K562 (cell line): ENCODE data around the gene ACSF2. TPM values are rescaled to one million over a fixed set of nuclear protein-coding genes. Genes with fewer than 3 reads are reported as not detected.

ENCODE experiments used
- ATAC-seq: fragments of 200-7000 bp; cut with Tn5 transposase; 3 replicates; pipeline ENCODE4 v1.9.1; 2020; ENCODE audit warnings: moderate library complexity
- BruUV-seq: library from RNA; stranded (reverse); fragments of 400-500 nt; replicated peaks from 2 replicates; lab custom pipeline; 2021; lab: Mats Ljungman, UMichigan
- CTCF ChIA-PET: fragments of 300-600 bp; formaldehyde crosslinking; extraction: SDS; loops from one replicate; lab custom pipeline; 2021; ENCODE audit warnings: low intra/inter-chr PET ratio; lab: Yijun Ruan, JAX
- POLR2A ChIA-PET: fragments of 300-600, 350-650 bp; sonication (Branson Sonifier 250); formaldehyde crosslinking; extraction: SDS; loops from one replicate; lab custom pipeline; 2021; ENCODE audit warnings: antibody characterized with exemption, inconsistent platforms; lab: Yijun Ruan, JAX
- DNase-seq, 4 experiments: peaks; one replicate each; pipeline versions ENCODE4 v3.0.0 to v3.0.0-alpha.2; 2011 to 2018; ENCODE audit warnings: low spot score in 3 of 4, mixed read lengths in 3 of 4; ENCODE audit errors: extremely low read depth in 1 of 4
- FAIRE-seq: peaks from 2 replicates; lab custom pipeline; 2011; peaks lifted over from hg19 to GRCh38; lab: Jason Lieb, UNC
- H2AFZ ChIP-seq: 2 replicates; pipeline ENCODE4 v1.6.0; 2011; ENCODE audit warnings: low read depth, low read length, control low read depth, inconsistent platforms
- H3K27ac ChIP-seq: fragments of 200-600 bp; 3 replicates; pipeline ENCODE4 v1.8.0; 2011; ENCODE audit warnings: low read depth, mild to moderate bottlenecking, control low read depth, inconsistent platforms, low read length, moderate library complexity, mixed read lengths; ENCODE audit errors: extremely low read depth
- H3K27me3 ChIP-seq, 2 experiments: fragments of 300-600 bp in 1 of 2; 2 replicates in 1 of 2; 3 replicates in 1 of 2; pipeline versions ENCODE4 v1.6.0 to v1.8.0; 2011; ENCODE audit warnings: inconsistent platforms in 2 of 2, low read length in 2 of 2, mild to moderate bottlenecking in 1 of 2, mixed read lengths in 1 of 2, moderate library complexity in 1 of 2; ENCODE audit not compliant: control insufficient read depth in 2 of 2, insufficient read depth in 2 of 2
- H3K36me3 ChIP-seq: fragments of 300-600 bp; 3 replicates; pipeline ENCODE4 v1.8.0; 2011; ENCODE audit warnings: mild to moderate bottlenecking, low read length, inconsistent platforms; ENCODE audit not compliant: control insufficient read depth, insufficient read depth
- H3K4me1 ChIP-seq, 2 experiments: fragments of 200-600 bp in 1 of 2; replicated peaks in 1 of 2; 2 replicates in 1 of 2; 3 replicates in 1 of 2; pipeline versions ENCODE4 v1.5.1 to v1.8.0; 2011; ENCODE audit warnings: inconsistent platforms in 2 of 2, low read length in 2 of 2, mild to moderate bottlenecking in 1 of 2, mixed read lengths in 1 of 2, moderate library complexity in 1 of 2; ENCODE audit not compliant: control insufficient read depth in 2 of 2, insufficient read depth in 2 of 2
- H3K4me2 ChIP-seq: 2 replicates; pipeline ENCODE4 v1.6.1; 2011; ENCODE audit warnings: low read length, control low read depth, inconsistent platforms, mixed read lengths; ENCODE audit not compliant: insufficient read depth
- H3K4me3 ChIP-seq: fragments of 200-600 bp; sonication (generic), shearing (Covaris generic); 2 replicates; pipeline ENCODE4 v1.5.1; 2016; ENCODE audit warnings: control low read depth, inconsistent platforms
- H3K79me2 ChIP-seq: fragments of 200-600 bp; 3 replicates; pipeline ENCODE4 v1.8.0; 2011; ENCODE audit warnings: low read length, inconsistent platforms; ENCODE audit not compliant: control insufficient read depth, insufficient read depth
- H3K9ac ChIP-seq, 2 experiments: 2 replicates each; pipeline versions ENCODE4 v1.6.0 to v1.6.1; 2011; ENCODE audit warnings: low read depth in 2 of 2, low read length in 2 of 2, control low read depth in 1 of 2, inconsistent platforms in 1 of 2, mild to moderate bottlenecking in 1 of 2, mixed read lengths in 1 of 2; ENCODE audit not compliant: insufficient read depth in 1 of 2
- H3K9me1 ChIP-seq: one replicate; pipeline ENCODE4 v1.6.0; 2011; ENCODE audit warnings: inconsistent platforms, mild to moderate bottlenecking, low read length, moderate library complexity; ENCODE audit not compliant: control insufficient read depth, insufficient read depth
- H3K9me3 ChIP-seq: replicated peaks from 2 replicates; pipeline ENCODE4 v1.5.1; 2011; ENCODE audit warnings: low read depth, low read length, inconsistent platforms; ENCODE audit not compliant: control insufficient read depth, insufficient read depth
- H4K20me1 ChIP-seq: replicated peaks from 2 replicates; pipeline ENCODE4 v1.6.1; 2011; ENCODE audit warnings: low read length, inconsistent platforms, mixed read lengths; ENCODE audit not compliant: control insufficient read depth, insufficient read depth
- BCL6 ChIP-seq: fragments of 250-450 bp; sonication (Bioruptor Pico); IDR thresholded peaks from 2 replicates; pipeline ENCODE4 v1.4.0; 2020
- CHD1 ChIP-seq: fragments of 200-600 bp; sonication (generic); IDR thresholded peaks from one replicate; pipeline ENCODE4 v1.6.1; 2012; ENCODE audit warnings: mild to moderate bottlenecking, moderate library complexity, low read length, inconsistent platforms
- FIP1L1 ChIP-seq: fragments of 200-400 bp; formaldehyde crosslinking; IDR thresholded peaks from 2 replicates; pipeline ENCODE4 v1.6.1; 2018; ENCODE audit warnings: mild to moderate bottlenecking, low read depth, low read length; ENCODE audit not compliant: poor library complexity, severe bottlenecking
- FOS ChIP-seq: IDR thresholded peaks from 3 replicates; pipeline ENCODE4 v1.6.1; 2011; ENCODE audit not compliant: insufficient read length; ENCODE audit errors: extremely low read depth
- ILK ChIP-seq: fragments of 450-650 bp; IDR thresholded peaks from 2 replicates; pipeline ENCODE4 v1.6.1; 2016; ENCODE audit warnings: missing genetic modification characterization, low read depth, mild to moderate bottlenecking, missing compliant biosample characterization, moderate library complexity, borderline replicate concordance
- KAT7 ChIP-seq: sonication (generic); formaldehyde crosslinking; IDR thresholded peaks from 2 replicates; pipeline ENCODE4 v1.8.0; 2022; ENCODE audit warnings: missing genetic modification reagents, mild to moderate bottlenecking, borderline replicate concordance
- TAF1 ChIP-seq: IDR thresholded peaks from 2 replicates; pipeline ENCODE4 v1.6.1; 2011; ENCODE audit warnings: mild to moderate bottlenecking, low read length, moderate library complexity; ENCODE audit not compliant: insufficient read depth, control insufficient read depth, severe bottlenecking; ENCODE audit errors: extremely low read depth
- TBP ChIP-seq: optimal IDR thresholded peaks from 2 replicates; pipeline ENCODE3; 2011; ENCODE audit warnings: low read depth, low read length, improper control_type of control experiment
- ZNF212 ChIP-seq: fragments of 450-650 bp; formaldehyde crosslinking; IDR thresholded peaks from 2 replicates; pipeline ENCODE4 v1.4.0; 2020; ENCODE audit warnings: mild to moderate bottlenecking
- ZNF24 ChIP-seq: fragments of 450-650 bp; IDR thresholded peaks from 2 replicates; pipeline ENCODE4 v1.6.1; 2016
- WGBS: fragments of 100-300 bp; shearing (Covaris generic); methylation state at CpG from one replicate; pipeline ENCODE4 v1.1.6; 2016; ENCODE audit warnings: low coverage, mixed read lengths; ENCODE audit not compliant: insufficient coverage; ENCODE audit errors: missing lambda C conversion rate; 5-methylcytosine and 5-hydroxymethylcytosine counted together
- in situ Hi-C: fragments of 300-500 bp; cut with MboI; formaldehyde crosslinking; loops from 4 replicates; pipeline ENCODE4 v1.15.0; 2018; ENCODE audit warnings: inconsistent platforms, mixed read lengths
- intact Hi-C: fragments of 100-400 bp; cut with micrococcal nuclease; formaldehyde crosslinking; loops from 2 replicates; pipeline ENCODE4 v1.14.2; 2022
- polyA plus RNA-seq, 8 experiments: library from polyadenylated mRNA; depleted of rRNA in 4 of 8; stranded (reverse) in 5 of 8; unstranded in 3 of 8; fragments of >200 nt; fragmentation: Nextera tagmentation in 2 of 8; fragmentation: Illumina TruSeq in 1 of 8; extraction: Ambion mirVana in 2 of 8; extraction: Trizol in 1 of 8; gene quantifications; 2 replicates each; pipeline versions ENCODE4 v1.2.1 to v1.2.3, GENCODE V29; 2011 to 2014; ENCODE audit warnings: inconsistent platforms in 1 of 8, missing spikeins in 1 of 8
- total RNA-seq, 7 experiments: library from RNA; depleted of rRNA in 6 of 7; stranded (reverse); fragments of >200 nt in 6 of 7; fragmentation: Illumina TruSeq in 2 of 7; extraction: Trizol in 2 of 7; gene quantifications; 2 replicates each; pipeline versions ENCODE4 v1.2.1 to v1.2.3, GENCODE V29; 2011 to 2021; ENCODE audit warnings: low replicate concordance in 1 of 7
- TF ChIP-seq, protein P1 (sequence below), 2 experiments: fragments of 450-650 bp; conservative IDR thresholded peaks; 2 replicates each; pipeline ENCODE4 v1.6.1; 2017; ENCODE audit warnings: mild to moderate bottlenecking in 2 of 2, moderate library complexity in 2 of 2
- TF ChIP-seq, protein P2 (sequence below), 2 experiments: fragments of 450-650 bp; IDR thresholded peaks; 2 replicates each; pipeline ENCODE4 v1.6.1; 2016

The ACSF2 gene
- total and polyA plus RNA-seq, 9 of the 15 experiments (the other 6 are each of a cell fraction or from before 2014, with no cell fraction given) = 0.89 to 6.1 (median 3.5) TPM

DNA sequence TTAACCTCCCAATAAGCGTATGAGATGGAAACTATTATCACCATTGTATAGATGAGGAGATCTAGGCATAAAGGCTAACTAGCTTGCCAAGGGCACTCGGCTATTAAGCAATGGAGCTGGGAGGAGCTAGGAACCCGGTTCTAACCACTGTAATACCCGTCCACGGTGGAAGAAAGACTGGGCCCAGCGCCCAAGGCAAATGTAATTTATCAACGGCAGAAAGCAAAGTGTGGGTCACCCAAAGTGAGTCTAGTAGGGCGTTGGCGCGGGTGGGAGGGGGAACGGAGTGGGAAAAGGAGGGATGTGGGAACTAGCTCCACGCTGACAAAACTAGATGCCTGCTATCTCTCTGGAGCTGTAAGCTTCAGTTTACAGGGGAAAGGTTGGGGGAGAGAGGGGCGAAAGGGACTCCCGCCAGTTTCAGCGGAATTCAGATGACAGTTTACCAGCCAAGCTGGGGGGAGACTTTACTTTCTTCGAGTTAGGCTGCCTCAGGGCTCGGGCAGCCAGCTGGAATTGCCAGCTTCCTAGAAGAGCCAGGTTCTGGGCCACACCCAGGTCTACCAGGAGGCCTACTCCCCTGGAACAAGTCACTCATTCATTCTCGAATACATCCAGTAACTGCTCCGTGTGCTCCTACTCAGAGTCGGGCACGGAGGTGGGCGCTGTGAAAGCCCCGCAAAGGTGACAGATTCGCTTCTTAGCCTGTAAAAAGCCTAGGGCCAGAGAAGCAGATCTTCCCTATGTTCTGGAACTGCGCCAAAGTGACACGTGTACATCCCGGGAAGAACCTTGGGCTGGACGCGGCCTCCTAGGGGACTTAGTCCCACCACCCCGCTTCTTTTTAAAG is 29.5 kb upstream of the ACSF2 start:
- ChIA-PET CTCF (interaction anchor here (2.5 kb wide), 1 partner anchor 82 kb away, joined by 9 read pairs; the partner anchor contains the start of gene RSAD1), POLR2A (interaction anchor here (0.5 to 6.4 kb wide), 9 partner anchors 10 to 290 kb away, joined by 3 to 129 read pairs (median 5); no protein-coding TSS in a partner anchor)
- Histone ChIP-seq H3K9me3 (no peaks in the 10 kb centered on the region), H3K9me1 (no peaks in the 10 kb centered on the region), H3K36me3 (peaks cover 49% of the 10 kb centered on the region), H3K4me2 (peak overlapping the region; percentile 93), H3K4me1 (peaks cover 16 to 29% of the 10 kb centered on the region in 2 experiments; a peak in 4 of 5 replicates), H3K4me3 (peak overlapping the region; percentile 87), H3K79me2 (peaks cover 55% of the 10 kb centered on the region), H2AFZ (no peak overlapping the region; the same call in 1 of the 2 replicates), H3K27ac (peak overlapping the region; percentile 93), H3K27me3 (no peaks in the 10 kb centered on the region), H3K9ac (peak overlapping the region; percentile 98 to 99), H4K20me1 (0 out of 2 replicates have a peak, but pooled peaks cover 16% of the 10 kb centered on the region)
- in situ Hi-C loops (no loop called here), intact Hi-C loops (loop anchor here (2.0 kb wide), 2 partner anchors 30 to 82 kb away; partner anchors contain the start of genes ACSF2 and RSAD1)
- 1% methylated on average over 28 of the region's 30 CpGs for WGBS
- ATAC-seq = peak; percentile 63
- BruUV-seq = no TSS peak
- peak; percentile 22 to 63 (median 46) for DNase-seq
- FAIRE-seq = peak; percentile 35
- TF ChIP-seq ZNF212 (CRISPR knock-in tag) (no peak), FIP1L1 (no peak), TBP (peak; percentile 17), ZNF24 (no peak), BCL6 (CRISPR knock-in tag) (no peak), FOS (no peak), TAF1 (peak; percentile 14), CHD1 (peak; percentile 58), KAT7 (CRISPR knock-in tag) (peak; percentile 40; the same call in 1 of the 2 replicates), ILK (tag) (no peak)
- TF ChIP-seq, protein P1, sequence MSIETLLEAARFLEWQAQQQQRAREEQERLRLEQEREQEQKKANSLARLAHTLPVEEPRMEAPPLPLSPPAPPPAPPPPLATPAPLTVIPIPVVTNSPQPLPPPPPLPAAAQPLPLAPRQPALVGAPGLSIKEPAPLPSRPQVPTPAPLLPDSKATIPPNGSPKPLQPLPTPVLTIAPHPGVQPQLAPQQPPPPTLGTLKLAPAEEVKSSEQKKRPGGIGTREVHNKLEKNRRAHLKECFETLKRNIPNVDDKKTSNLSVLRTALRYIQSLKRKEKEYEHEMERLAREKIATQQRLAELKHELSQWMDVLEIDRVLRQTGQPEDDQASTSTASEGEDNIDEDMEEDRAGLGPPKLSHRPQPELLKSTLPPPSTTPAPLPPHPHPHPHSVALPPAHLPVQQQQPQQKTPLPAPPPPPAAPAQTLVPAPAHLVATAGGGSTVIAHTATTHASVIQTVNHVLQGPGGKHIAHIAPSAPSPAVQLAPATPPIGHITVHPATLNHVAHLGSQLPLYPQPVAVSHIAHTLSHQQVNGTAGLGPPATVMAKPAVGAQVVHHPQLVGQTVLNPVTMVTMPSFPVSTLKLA (conservative IDR thresholded peaks at IDR 0.05) = peak; percentile 92 to 93
- TF ChIP-seq, protein P2, sequence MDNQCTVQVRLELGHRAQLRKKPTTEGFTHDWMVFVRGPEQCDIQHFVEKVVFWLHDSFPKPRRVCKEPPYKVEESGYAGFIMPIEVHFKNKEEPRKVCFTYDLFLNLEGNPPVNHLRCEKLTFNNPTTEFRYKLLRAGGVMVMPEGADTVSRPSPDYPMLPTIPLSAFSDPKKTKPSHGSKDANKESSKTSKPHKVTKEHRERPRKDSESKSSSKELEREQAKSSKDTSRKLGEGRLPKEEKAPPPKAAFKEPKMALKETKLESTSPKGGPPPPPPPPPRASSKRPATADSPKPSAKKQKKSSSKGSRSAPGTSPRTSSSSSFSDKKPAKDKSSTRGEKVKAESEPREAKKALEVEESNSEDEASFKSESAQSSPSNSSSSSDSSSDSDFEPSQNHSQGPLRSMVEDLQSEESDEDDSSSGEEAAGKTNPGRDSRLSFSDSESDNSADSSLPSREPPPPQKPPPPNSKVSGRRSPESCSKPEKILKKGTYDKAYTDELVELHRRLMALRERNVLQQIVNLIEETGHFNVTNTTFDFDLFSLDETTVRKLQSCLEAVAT (IDR thresholded peaks at IDR 0.05) = peak in 1 of 2 experiments; percentile 41; a peak in 1 of 4 replicates
